Hippocampal formation (tissue), 2 donors: ENCODE data around the gene COX10.
"Not testable (repeated sequence)": the region's sequence is repeated elsewhere in the genome, so short reads cannot be mapped to it uniquely, and the experiment has no call there.

Experiments used
- DNase-seq, 2 donors: peaks; one replicate each; lab custom pipeline; 2025; lab: John Stamatoyannopoulos, UW

The COX10 gene

GRCh38 chr17:14177801-14178200 lies 108.5 kb downstream of the COX10 start:
- DNase-seq = not testable (repeated sequence)

- not testable (repeated sequence) for DNase-seq
These were observed 110.6 kb downstream of the COX10 start for GRCh38 chr17:14179951-14180350.

- DNase-seq = not testable (repeated sequence)
These were observed 112.8 kb downstream of the COX10 start for GRCh38 chr17:14182084-14182483.

DNA sequence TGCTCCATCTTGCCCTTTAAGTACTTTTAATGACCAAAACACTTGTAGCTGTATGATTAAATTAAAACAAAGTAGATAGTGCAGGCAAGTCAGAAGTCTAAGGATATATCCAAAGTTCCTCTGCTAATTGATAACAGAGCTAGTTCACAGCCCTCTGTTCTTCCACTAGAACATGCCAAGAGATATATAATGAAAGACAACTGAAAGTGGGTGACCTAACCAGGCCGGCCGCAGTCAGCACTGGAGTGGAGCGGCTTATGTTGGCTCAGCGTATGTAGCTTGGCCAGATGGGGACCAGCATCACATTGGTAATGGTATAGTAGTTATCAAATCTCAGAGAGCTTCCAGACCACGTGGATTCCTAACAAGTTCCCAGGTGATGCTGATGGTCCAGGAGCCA lies 115.2 kb downstream of the COX10 start:
- not testable (repeated sequence) for DNase-seq

DNA sequence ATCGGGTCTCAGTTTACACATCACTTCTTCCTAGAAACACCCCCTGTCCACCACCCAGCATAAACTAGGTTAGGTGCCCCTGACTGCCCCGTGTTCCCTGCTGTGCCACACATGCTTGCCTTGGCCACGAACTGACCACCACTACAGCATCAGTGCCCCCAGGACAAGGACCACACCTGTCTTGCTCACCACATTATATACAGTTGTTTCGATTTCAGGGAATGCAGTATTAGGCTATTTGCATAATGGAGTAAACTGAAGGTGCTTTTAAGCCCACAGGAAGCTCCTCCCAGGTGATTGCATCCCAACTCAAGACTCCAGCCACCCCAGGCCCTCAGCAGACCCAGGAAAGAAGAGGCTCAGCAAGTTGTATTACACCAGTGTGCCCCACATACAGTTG lies 117.1 kb downstream of the COX10 start:
- DNase-seq = not testable (repeated sequence)

DNA sequence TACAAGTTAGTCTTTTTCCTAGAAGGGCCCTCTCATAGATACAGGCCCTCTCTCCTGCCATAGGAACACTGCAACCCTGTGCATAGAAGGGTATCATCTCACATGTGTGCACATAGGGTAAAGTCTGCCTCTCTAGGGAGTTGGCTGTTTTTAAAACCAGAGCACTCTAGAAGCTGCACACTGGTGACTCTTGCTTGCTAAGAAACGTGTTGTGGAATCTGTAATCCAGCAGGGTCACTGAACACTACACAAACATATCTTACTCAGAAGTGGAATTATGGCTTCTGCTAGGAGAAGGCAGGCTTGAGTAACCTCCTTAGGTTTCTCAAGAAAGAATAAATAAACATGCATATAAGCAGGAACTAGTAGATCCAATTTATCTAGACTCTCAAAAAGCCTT lies 121.5 kb downstream of the COX10 start:
- DNase-seq = not testable (repeated sequence)

DNA sequence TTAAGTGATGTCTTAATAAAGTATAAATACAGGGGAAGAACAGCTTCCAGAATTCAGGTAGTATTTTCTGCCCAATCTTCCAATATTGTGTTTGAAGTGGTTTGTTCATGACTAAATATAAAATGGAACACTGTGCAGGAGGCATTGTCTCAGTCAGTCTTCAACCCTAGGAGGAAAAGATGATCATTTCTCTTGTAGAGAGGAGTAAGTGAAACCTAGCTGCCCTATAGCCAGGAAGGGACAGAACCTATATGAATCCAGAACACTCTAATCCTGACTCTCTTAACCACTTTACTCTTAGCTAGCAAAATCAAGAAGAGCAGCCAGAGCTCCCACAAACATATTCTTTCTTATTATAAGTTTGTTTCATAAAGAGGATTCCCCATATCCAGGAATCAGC lies 122.2 kb downstream of the COX10 start:
- not testable (repeated sequence) for DNase-seq

GRCh38 chr17:14192039-14192438 lies 122.7 kb downstream of the COX10 start:
- DNase-seq = not testable (repeated sequence)

DNA sequence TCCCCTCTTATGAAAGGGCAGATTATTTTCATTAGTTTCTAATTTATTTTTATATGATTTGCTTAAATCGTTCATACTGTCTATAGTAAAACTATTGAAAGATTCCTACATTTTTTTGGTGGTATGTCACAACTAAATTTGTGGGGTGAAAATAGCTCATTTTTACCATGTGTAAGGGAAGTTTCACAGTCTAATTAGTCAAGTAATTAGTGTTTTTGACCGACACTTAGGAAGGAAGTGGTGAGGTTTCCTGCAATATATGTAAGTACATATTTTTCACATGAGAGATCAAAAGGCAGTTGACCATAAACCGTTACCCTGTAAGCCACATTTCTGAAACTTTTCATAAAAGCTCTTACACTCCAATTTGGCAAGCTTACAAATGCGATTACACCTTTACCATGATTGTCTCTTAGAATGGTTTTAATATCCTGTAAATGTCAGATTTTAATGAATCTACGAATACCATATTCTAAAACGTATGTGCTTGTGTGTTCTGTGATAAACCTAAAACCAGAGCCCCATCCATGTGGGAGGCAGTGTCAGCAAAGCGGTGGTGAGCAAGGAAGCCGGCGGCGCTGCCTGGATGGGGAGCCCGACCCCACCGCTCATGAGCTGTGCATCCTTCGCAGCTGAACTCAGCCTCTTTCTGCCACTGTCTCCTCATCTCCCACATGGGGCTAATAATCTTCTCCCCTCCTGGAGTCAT lies 123.5 kb downstream of the COX10 start:
- DNase-seq = not testable (repeated sequence)

DNA sequence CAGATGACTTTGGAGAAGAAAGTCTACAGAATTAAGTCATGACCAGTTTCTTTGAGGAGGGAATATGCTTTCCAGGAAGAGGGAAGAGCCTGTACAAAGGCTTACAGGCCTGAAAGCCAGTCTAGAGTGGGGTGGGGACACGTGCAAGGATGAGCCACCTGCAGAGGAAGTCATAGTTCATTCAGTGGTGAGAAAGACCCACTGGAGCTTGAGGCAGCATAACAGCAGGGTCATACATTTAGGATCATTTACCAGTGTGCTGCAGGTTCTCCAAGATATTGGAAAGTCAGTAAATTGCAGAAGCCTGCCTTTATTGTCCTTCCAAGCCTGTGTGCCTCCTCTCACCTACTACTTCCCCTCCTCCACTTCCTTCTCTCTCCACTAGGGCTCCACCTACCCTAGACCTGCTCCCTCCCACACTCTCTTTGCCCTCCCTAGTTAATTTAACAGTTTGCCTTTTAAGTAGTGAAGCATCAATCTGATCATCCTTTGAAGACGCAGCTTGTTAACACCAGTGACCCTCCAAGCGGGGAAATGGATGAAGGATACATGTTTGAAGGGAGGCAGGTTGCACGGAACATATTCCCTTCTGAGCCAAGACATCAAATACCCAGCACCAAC lies 127.2 kb downstream of the COX10 start:
- DNase-seq = no peak

DNA sequence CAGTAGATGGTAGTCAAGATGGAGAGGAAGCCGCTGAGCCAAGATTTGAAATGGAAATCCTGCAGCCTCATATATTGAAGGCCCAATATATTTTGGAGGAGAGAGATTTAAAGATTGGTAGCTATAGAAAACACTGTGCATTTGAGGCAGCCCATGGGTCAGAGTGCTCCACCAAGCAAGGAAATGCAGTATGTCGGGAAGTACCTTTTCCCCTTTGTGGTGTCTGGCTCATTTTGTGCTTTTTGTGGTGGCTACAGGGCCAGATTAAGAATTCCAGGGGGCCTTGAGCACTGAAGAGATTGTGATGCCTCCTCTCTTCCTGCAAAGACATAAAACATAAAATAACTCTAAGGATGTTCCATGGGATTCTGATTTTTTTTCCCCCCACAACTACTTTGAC lies 127.8 kb downstream of the COX10 start:
- DNase-seq = no peak

GRCh38 chr17:14197586-14197985 lies 128.3 kb downstream of the COX10 start:
- no peak for DNase-seq

GRCh38 chr17:14198013-14198412 lies 128.7 kb downstream of the COX10 start:
- no peak for DNase-seq

DNA sequence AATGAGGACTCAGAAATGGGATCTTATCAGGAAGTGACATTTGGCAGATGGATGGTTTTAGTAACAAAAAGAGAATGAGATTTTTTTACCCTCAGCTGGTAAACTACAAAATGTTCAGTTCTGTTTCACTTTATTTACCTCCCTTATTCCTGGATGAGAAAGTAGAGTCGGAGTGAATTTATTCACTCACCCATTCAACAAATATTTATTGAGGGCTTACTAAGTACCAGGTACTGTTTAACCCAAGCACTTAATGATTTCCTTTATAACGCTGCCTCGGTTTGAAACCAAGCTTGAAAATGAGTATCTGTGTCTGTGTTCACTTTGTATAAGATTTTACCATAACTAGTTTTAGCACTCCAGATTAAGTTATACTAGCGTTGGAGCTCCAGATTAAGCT lies 129.3 kb downstream of the COX10 start:
- DNase-seq = no peak

DNA sequence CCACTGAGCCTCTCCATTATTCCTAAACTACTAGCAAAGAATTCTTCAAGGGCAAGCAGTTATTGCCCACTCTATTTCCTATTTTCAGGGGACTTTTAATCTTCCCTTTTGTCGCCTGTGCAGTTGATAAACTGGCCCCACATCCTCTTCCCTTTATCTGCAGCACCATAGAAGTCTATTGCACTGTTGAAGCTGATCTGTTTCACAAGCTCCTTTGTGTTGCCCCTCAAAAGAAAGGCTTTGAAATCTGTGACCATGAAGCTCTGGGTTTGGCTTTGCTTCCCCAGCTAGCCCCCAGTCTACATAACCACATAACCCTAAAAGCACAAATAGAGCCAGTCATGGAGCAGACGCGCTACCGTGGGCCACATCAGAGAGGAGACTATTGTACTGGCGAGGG lies 130.3 kb downstream of the COX10 start:
- DNase-seq = no peak

GRCh38 chr17:14200354-14200753 lies 131.1 kb downstream of the COX10 start:
- no peak for DNase-seq

DNA sequence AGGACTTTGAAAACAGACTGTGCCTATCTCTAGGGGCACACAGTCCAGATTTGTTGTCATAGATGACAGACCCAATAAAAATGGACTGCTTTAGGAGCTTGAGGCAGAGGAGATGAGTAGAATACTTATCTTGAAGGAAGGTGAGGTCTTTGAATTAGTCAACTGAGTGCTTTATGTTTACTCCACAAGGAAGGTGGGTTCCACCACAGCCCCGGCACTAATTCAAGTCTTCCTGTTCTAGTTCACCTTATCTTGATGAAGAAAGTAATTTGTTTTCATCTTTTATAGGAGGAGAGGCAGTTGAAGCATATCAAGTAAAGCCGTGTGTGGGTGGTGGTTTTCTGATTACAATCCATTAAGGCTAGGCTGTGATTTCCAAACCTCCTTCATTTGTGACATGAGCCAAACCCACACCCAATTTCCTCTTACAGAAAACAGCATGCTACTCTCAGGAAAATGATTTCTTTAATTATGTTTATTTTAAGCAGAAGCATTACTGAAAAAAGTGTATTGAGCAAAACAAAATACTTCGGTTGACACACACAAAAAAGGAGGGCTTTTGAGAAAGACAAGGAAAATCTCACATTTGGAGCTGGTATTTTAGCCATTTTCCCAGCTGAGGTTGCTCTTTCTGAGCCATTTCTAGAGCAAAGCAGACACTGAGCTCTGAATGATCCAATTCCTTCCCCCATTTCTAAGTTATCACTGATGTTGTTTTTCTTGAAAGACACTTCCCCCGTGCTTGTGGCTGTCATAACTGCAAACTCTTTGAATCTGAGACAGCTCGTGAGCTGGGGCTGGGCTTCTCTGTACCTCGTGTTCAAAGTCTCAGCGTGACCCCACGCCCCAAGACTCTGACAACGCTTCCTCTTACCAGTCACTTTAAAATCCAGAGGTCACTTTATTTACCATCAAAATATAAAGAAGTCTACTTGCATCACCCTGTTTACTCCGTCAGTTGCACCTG lies 132.0 kb downstream of the COX10 start:
- DNase-seq = no peak

- DNase-seq = no peak
These were observed 132.7 kb downstream of the COX10 start for GRCh38 chr17:14201988-14202380.

DNA sequence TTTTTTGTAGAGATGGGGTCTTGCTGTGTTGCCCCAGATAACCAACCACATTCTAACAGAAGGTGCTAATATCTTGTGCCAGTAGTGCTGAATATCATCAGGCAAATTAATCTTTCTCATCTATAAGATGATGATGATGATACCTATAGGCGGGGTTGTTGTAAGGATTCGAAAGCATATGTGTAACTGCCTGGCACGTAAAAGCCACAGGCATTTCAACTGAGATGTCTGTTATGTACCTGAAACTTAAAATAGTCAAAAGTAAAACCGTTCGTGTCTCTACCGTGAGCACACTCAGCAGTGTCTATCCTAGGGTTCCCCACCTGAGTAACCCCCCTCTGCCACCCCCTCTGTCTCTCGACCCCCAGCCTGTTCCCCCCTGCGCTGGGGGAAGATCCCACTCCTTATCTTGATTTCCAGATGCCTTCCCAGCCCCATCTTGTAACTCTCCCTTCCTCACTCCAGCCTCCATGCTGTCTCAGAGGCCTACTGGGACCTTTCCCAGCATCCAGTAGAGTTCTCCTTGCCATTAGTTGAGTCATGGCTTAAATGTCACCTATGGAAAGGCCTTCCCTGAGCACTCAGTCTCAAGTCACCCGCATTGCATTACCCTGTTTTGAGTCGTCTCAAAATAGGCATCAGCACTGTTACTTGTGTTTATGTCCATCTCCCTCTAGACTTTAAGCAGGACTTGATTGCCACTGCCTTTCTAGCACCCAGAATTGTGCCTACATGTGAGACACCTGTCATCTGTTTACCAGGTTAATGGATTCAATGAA lies 133.3 kb downstream of the COX10 start:
- DNase-seq = no peak

DNA sequence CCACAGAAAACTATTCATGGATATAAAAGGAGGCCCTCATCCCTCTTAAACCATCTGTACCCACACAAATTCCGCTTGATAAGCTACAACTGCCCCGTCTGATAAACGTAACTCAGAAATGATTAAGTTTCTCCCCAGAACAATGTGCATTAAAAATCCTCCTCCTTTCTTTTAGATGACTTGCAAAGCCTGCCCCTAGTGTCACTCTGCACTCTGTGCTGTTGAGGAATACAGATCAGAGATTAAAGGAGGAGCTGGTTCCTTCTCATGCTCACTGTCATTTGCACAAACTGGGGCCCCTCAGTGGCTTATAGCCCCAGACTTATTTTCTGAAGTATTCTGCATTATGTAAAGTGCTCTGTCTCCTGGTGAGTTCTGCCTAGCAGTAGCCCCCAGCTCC lies 134.1 kb downstream of the COX10 start:
- no peak for DNase-seq

GRCh38 chr17:14204084-14204483 lies 134.8 kb downstream of the COX10 start:
- DNase-seq = no peak

DNA sequence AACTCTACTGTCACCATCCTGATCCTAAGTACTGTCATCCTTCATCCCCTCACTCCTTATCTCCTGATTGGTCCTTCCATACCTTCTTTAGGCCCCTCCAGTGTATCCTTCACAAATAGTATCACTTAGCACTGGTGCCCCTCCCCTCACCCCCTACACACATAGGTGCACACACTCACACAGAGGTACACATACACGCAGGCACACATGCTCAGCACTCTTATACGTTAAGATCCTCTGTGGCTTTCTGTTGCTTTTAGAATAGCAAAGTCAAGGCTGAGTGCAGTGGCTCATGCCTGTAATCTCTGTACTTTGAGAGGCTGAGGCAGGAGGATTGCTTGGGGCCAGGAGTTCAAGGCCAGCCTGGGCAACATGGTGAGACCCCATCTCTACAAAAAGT lies 135.2 kb downstream of the COX10 start:
- no peak for DNase-seq
